HG03457 (cell line): Measurements from ENCODE around the gene TMEM53.
A peak's percentile ranks its signal among the peaks of the same experiment; 100 is the strongest.
"Not testable (repeated sequence)": the region's sequence is repeated elsewhere in the genome, so short reads cannot be mapped to it uniquely, and the experiment has no call there.

Source experiments
- ATAC-seq: cut with Tn5 transposase; IDR thresholded peaks from one replicate; pipeline ENCODE4 v1.9.1; 2021; ENCODE audit warnings: moderate number of reproducible peaks; ENCODE audit not compliant: unreplicated experiment

Gene TMEM53

GRCh38 chr1:44672961-44673674 lies 1.2 kb downstream of the TMEM53 start:
- no peak for ATAC-seq

DNA sequence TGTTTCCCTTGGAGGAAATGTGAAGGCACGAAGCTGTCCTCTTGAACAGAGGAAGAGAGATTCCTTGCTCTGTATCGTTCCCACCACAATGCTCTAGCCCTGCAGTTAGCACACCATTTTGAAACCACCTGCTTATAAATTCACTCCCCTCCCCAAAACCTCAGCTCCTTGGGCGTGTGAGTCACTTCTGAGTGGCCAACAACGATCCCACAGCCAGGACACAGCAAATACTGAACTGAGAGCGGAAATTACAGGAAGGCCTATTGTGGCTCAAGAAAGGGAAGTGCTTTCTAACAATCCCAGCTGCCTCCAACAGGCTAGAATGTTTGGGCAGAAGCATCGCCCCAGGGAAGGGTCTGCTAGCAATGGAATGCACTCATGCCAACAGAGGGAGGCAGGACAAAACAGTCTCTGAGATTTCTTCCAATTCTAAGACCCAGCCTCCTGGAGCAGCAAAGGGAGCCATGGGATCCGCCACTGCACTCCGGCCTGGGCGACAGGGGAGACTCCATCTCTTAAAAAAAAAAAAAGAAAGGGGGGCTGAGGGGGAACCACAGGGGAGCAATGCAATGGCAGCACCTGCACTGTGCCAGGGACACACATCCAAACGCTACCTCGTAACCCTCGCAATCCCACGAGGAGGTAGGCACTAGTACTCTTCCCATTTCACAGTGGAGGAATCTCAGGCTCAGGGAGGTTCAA lies 1.9 kb downstream of the TMEM53 start:
- ATAC-seq, result no peak

GRCh38 chr1:44670751-44671640 lies 3.3 kb downstream of the TMEM53 start:
- ATAC-seq, result no peak

- not testable (repeated sequence) for ATAC-seq
Observed at GRCh38 chr1:44666719-44667118, 7.6 kb downstream of the TMEM53 start.

DNA sequence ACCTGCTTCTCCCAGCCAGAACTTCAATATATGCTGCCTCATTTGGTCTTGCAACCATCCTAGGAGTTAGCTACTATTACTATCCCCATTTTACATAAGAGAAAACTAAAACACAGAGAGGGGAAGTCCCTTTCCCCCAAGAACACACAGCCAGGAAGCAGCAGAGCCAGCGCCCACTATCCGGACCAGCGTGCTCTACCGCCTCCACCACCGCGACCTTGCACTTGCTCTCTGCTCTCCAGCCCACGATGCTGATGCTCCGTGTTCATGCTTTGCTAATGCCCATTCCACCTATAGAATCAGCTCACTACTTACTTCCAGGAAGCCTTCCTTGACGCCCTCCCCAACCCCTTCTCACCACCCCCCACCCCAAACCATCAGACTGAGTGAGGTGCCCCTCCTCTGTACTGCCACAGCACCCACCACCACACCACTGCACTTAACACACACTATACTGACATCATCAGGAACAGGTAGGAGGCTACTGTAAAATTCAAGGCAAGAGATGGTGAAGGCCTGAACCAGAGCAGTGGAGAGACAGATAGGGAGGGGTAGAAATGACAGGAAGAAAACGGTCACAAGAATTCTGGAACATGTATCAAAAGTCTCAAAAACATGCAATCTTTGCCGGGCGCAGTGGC lies 9.4 kb downstream of the TMEM53 start:
- no peak for ATAC-seq

DNA sequence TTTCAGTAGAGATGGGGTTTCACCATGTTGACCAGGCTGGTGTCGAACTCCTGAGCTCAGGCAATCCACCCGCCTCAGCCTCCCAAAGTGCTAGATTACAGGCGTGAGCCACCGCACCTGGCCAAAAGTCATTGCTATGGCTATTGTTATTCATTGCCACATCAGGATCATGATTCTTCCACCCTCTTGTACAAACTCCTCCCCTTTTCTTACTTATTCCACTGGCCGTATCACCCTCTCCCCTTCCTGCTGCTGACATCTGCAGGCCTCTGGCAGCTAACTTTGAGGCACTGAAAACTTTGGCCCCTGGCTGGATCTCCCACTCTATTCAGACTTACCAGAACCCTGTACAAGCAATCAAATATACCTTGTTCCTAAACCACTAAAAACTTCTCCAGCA lies 10.9 kb downstream of the TMEM53 start:
- ATAC-seq, result no peak

GRCh38 chr1:44662683-44663030 lies 11.6 kb downstream of the TMEM53 start:
- ATAC-seq, result no peak

DNA sequence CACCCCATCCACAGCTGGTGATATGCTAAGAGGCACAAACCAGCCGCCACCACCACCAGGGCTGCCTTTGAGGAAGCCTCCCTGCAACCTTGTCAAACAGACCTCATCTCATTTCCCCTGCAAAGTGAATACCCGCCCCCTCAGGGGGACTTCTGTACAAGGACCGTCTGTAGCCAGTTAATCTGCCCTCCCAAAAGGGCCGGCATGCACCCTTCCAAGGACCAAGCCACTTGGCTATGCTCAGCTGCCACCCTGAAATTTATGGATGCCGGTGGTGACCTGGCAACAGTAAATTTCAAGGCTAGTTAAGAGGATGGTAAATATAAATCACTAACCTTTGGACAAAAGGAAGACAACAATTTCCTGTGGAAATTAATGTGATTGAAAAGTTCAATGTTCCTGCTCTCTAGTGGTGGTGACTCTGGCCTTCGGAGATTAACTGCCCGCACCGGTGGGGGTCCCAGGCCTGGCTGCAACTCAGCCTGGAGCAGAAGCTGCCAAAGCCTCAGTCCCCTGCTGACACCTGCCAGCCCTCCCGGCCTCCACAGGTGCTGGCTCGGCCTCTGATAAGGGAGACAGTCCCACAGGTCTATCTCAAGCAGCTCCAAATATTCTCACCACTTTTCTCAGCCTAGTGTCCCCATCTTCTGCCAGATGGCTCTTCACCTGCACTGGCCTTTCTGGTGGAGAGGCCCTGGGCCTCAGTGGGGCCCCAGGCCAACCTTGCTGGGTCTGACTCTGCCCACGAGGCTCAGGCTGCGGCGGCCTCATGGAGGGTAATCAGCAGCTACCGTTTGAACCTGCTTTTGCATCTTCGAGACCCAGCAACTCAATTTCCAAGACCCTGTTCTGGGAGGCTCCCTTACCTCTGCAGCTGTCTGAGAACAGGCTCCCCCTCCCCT lies 12.2 kb downstream of the TMEM53 start:
- ATAC-seq, result no peak

- ATAC-seq, result no peak
Observed at GRCh38 chr1:44660176-44660575, 14.1 kb downstream of the TMEM53 start.

DNA sequence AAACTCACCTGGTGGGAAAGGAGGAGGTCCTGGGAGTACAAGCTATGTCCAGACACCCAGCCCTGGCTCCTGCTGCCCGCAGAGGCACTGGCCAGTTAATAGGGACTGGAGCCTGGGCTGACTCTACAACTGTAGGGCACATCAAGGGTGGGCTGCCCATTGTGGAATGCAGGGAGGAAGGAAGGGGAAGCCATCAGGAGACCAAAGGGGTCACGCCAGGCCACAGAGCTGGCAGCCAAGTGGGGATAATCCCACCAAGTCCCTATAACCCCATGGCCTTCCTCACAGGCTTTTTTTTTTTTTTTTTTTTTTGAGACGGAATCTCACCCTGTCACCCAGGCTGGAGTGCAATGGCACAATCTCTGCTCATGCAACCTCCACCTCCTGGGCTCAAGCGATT lies 14.7 kb downstream of the TMEM53 start:
- ATAC-seq, result no peak

- ATAC-seq, result no peak
Observed at GRCh38 chr1:44655609-44656008, 18.7 kb downstream of the TMEM53 start.

DNA sequence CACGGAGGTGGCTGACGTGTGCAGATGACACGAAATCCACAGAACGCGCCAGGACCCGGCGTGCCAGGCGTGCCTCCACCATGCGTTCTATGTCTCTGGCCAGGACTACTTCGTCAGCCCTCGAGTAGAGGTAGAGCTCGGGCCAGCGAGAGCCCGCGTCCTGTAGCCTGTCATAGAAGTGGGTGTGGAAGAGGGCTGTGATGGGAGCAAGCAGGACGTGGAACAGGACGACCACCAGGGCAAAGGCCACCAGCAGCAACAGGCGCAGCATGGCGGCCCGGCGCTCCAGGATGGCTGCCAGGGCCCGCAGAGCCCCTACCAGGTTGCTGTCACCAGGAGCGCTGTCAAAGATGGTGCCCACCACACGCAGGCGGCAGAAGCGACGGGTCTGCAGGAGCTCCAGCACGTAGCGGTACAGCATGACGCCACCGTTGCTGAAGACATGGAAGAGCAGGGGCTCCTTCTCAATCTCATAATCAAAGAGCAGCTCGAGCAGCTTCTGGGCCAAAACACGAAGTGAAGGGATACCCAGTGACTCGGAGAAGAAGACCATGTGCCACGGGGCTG lies 19.6 kb downstream of the TMEM53 start:
- ATAC-seq, result no peak

DNA sequence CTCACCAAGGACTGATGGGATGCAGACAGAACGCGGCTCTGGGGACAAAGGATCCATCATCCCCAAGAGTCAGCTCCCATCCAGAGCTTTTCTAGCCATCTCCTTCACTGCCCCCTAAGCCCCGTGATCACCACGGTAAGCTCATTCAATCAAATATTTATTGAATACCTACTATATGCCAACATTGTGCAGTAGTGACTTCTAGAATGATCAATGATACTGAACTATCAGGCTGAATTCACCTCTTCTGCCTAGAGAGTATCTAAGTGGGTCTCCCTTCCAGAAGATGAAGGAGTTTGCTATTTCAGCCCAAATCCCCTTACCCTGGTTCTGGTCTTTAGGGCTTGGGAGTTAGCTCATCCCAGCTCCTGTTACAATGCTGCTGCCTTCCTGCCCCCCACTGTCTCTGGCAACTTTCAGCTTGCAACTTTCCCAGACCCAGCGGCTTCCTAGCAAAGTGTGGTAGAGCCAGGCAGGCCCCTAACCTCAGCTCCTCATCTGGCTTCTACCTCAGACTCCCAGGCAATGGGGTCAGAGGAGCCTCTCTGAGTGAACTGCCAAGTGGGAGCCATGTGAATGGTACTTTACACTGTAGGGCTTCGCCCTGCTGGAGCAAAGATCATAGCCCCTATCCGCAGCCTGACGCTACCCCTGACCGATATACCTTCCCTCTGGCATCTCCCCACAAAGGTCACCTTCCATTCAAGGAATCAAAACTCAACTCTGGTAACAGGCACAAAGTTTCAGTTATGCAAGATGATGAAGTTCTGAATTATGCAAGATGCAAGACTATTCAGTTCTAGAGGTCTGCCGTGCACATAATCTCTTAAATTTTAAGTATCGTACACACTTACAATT lies 20.9 kb downstream of the TMEM53 start:
- ATAC-seq, result no peak

GRCh38 chr1:44652445-44653106 lies 21.7 kb downstream of the TMEM53 start:
- peak; percentile 54 for ATAC-seq

- no peak for ATAC-seq
Observed at GRCh38 chr1:44651069-44651468, 23.2 kb downstream of the TMEM53 start.

DNA sequence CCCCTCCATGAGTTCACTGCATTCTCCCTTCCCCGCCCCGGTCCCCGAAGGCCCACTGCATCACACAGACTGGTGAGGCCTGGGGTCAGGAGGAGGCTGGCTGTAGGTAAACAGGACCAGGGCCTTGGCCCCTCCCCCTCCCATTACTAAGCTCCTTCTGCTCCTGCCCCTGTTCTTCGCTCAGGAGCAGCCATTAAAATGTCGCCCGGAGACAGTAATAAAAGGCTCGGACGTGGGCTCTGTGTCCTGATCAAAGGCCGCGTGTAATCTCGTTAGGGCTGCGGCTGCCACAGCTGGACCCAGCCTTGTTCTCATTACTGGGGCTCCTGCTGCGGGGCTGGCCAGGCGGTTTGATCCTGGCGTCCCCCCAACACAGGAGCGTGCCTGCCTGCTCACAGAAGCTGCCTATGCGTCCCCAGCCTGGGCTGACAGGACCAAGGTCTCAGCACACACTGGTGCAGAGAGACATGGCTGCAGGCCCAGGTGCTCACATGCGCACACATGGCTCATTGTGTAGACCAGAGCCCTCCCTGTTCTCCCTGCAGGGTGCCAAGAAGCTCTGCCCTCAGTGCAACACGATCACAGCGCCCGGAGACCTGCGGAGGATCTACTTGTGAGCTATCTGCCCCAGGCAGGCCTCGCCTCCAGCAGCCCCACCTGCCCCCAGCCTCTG lies 24.0 kb downstream of the TMEM53 start:
- no peak for ATAC-seq

- ATAC-seq, result no peak
Observed at GRCh38 chr1:44649788-44650158, 24.5 kb downstream of the TMEM53 start.
